ENCODE data around the gene C17orf58.
"Not testable (repeated sequence)": the region's sequence is repeated elsewhere in the genome, so short reads cannot be mapped to it uniquely, and the experiment has no call there.

C17orf58 gene

GRCh38 chr17:67999291-67999911 lies 3.1 kb upstream of the C17orf58 start:
- no peak for DNase-seq (ENCODE audit: low read depth)

- no peak for DNase-seq (ENCODE audit: low read depth)
Observed at GRCh38 chr17:67998466-67998865, 2.2 kb upstream of the C17orf58 start.

GRCh38 chr17:67995570-67996263 lies 552 bp downstream of the C17orf58 start:
- no peak for DNase-seq (ENCODE audit: low read depth)

GRCh38 chr17:67994817-67995569 lies 1.3 kb downstream of the C17orf58 start:
- no peak for DNase-seq (ENCODE audit: low read depth)

GRCh38 chr17:67993998-67994361 lies 2.3 kb downstream of the C17orf58 start:
- DNase-seq (ENCODE audit: low read depth): no peak

DNA sequence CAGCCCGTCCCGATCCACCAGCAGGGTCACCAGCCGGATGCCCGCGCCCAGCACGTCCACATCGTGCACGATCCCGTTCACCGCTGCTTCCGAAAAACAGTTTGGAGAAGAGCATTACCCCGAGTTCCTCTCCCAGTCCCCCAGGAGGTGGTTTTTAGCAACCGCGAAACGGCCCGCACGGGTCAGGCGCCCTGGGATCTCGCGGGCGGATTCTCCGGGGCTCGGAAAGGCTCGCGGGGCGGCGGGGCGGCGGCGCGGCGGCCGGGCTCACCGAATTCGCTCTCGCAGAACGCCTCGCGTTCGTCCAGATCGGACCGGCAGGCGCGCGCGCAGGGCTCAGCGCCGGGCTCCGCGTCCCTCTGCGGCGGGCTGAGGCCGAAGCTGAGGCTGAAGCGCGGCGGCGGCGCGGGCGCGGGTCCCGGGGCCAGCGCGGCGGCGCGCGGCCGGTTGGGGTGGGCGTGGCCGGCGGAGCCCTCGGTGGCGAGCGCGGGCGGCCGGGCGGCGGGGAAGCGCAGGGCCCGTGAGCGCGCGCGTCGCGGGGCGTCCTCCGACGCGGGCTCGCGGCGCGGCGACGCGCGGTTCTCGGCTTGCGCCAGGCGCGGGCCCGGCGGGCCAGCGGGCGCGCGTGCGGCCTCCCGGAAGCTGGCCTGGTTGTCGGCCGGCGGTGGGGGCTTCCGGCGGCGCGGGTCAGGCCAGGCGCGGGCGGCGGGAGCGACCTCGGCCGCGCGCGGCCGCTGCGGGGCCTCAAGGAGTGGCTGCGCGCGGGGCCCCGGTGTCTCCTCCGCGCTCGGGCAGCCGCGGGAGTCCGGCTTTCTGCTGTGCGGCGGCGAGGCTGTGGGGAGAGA lies 2.9 kb downstream of the C17orf58 start:
- DNase-seq (ENCODE audit: low read depth): peak; percentile 63

GRCh38 chr17:67992548-67993152 lies 3.6 kb downstream of the C17orf58 start:
- DNase-seq (ENCODE audit: low read depth): no peak

DNA sequence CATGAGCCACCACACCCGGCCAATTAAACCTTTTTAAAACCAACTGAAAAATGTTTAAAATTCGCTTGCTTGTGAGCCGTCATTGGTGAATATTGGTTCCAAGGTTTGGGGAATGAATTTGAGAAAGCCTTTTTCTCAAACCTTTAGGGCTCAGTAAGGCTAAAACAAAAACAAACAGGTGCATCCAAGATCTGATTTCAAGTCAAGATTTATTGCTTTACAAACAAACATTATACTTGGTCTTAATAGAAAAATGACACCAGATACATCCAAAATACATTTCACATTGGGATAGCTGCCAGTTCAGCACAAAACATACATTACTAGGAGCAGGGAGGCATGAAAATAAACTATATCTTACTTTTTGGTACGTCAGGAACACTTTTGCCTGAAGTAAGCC lies 5.4 kb downstream of the C17orf58 start:
- DNase-seq (ENCODE audit: low read depth): no peak

DNA sequence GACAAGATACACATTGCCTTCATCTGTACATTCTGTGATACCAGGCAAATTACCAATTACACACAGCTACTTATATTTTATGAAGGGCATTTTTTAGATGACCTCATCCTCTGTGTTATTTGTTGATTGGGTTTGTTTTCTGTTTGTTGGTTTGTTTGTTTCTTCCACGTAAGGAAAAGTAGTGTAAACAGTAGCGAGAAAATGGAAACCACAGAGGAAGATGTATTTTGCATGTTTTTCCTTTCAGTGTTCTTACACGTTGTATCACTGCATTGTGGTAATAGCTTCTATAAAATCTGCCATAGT lies 12.9 kb downstream of the C17orf58 start:
- DNase-seq (ENCODE audit: low read depth): no peak

DNA sequence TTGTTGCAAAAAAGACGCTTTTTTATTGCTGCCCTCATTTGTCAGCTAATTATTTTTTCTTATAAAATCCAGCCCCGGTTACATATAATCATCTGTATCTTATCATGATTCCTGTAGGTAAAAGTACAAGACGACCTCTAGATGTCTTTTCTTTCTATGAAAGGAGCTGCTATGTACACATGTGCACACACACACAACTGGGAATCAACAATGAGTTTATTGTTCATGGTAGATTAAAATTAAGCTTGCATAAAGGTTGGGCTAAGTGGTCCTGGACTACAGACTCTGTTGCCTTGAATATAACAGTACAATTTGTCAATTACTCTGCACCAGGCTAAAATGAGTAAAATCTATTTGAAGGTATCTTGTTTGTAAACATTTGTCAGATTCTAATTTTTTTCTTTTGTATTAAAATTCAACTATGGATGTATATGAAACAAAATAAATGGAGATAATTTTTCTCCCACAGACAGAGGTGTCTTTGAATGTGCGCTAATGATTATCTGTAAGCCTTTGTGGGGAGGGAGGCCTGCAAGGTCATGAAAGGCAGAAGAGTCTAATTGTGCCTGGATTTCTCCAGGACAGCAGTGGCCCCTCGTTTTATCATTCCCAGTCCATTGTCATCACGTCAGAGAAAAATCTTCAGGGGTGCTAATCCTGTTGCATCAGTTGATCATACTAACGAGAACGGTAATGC lies 13.4 kb downstream of the C17orf58 start:
- no peak for DNase-seq (ENCODE audit: low read depth)

DNA sequence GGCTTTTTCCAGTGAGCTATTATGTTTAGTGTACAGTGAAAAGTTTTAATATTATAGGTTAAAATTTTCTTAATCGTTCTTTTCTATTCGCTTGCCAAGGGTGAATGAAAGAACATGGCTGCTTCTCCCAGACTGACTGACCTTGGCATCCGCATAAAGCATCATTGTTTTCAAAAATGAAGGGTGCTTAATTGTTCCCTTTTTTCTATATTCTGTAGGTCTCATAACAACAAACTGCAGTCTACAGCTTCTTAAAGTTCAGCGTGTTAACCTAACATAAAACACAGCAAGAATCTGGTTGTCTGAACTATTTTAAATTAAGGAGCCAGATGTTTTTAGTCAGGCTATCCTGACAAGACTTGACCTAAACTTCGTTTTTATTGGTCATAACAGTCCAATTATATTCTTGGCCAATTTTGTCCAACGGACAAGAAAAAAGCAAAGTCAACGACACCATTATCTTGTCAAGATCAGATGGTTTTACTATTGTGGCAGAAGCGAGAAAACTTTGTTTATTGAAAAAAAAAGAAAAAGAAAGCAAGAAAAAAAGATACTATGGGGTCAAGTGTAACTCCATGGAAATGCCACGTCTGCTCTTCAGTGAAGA lies 14.1 kb downstream of the C17orf58 start:
- no peak for DNase-seq (ENCODE audit: low read depth)

DNA sequence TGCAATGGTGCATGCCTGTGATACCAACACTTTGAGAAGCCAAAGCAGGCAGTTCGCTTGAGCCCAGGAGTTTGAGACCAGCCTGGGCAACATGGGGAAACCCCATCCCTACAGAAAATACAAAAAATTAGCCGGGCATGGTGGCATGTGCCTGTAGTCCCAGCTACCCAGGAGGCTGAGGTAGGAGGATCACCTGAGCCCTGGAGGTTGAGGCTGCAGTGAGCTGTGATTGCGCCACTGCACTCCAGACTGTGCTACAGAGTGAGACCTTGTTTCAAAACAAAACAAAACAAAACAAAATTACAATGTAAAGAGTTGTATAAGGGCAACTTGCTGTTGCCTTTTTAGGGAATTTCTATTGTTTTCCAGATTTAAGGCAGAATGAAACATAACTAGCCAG lies 15.4 kb downstream of the C17orf58 start:
- DNase-seq (ENCODE audit: low read depth): not testable (repeated sequence)

DNA sequence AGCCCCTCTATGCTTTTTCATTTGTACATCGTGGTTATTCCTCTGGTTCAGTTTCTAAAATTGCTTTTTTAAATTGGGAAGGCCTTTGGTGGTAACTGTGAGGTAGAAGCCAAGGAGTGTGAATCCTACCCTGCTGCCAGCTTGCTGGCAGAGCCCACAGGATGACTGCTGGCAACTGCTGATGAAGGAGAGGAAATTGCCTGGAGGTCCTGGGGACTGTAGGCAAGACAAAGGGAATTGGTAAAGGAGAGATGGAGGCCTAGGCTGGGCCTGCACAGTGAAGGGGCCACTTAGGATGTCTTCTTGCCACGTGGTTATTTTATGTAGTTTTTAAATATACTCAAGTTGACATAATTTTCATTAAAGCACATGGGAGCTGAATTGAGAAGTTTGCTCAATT lies 15.8 kb downstream of the C17orf58 start:
- no peak for DNase-seq (ENCODE audit: low read depth)

GRCh38 chr17:67976306-67976705 lies 20.0 kb downstream of the C17orf58 start:
- not testable (repeated sequence) for DNase-seq (ENCODE audit: low read depth)

- no peak for DNase-seq (ENCODE audit: low read depth)
Observed at GRCh38 chr17:67974598-67975066, 21.6 kb downstream of the C17orf58 start.

- DNase-seq (ENCODE audit: low read depth): no peak
Observed at GRCh38 chr17:67974185-67974584, 22.1 kb downstream of the C17orf58 start.

- DNase-seq (ENCODE audit: low read depth): no peak
Observed at GRCh38 chr17:67970783-67971182, 25.5 kb downstream of the C17orf58 start.

- DNase-seq (ENCODE audit: low read depth): peak; percentile 46
Observed at GRCh38 chr17:67963145-67963572, 33.1 kb downstream of the C17orf58 start.

DNA sequence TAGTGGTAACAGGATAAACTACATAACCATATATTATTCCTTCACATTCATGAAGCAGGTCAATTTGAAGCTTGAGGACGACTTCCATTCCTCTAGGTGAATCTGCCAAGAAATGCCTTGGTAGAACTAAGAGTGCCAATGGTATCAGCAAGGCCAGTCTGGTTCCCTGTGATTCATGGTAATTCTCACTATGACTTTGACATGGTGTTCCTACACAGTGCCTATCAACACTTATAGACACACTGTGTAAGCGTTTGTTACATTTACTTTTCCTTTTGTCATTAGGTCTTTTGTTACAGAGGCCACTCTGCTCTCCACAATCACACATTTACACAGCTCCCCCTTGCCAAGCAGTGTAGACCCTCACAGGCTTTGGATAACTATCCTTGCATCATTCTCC lies 34.1 kb downstream of the C17orf58 start:
- not testable (repeated sequence) for DNase-seq (ENCODE audit: low read depth)

DNA sequence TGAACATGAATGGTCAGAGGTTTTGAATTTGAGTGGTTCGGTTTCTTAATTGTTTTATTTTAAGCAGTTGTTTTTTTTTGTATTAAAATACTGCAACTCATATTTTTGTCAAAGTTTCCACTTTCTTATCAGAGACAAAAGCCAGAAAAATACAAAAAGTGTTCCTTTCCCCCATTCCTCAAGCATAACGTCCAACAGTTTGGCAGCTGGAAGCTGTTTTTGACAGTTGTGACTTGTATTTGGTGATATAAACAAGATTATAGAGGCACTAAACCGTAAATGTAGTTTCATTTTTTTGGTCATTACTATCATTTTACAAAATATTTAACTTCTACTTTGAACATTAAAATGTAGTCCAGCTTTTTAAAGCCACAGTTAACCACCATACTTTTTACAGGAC lies 36.0 kb downstream of the C17orf58 start:
- DNase-seq (ENCODE audit: low read depth): not testable (repeated sequence)

DNA sequence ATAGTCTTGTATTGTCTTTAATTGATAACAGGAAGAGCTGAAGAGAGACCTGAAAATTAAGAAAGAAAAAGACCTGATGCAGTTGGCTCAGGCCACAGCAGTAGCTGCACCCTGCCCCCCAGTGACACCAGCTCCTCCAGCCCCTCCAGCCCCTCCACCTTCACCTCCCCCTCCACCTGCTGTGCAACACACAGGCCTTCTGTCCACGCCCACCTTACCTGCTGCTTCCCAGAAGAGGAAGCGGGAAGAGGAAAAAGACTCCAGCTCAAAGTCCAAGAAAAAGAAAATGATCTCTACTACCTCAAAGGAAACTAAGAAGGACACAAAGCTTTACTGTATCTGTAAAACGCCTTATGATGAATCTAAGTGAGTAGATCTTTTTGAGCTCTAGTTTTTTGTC lies 36.8 kb downstream of the C17orf58 start:
- no peak for DNase-seq (ENCODE audit: low read depth)
